Lung microvascular endothelial cell (primary cell): ENCODE results near the gene TMEM178A. TPM values are rescaled to one million over a fixed set of nuclear protein-coding genes. Genes with fewer than 3 reads are reported as not detected.
A peak's percentile ranks its signal among the peaks of the same experiment; 100 is the strongest.

Experiments used
- DNase-seq, 2 donors: peaks; one replicate each; pipeline versions ENCODE4 v3.0.0 to v3.0.0-alpha.2; 2010; ENCODE audit warnings: low read depth in 2 of 2
- total RNA-seq: library from RNA; depleted of rRNA; stranded (reverse); fragments of >200 nt; gene quantifications from 2 replicates; pipeline ENCODE4 v1.2.1, GENCODE V29; 2014

Gene TMEM178A
- total RNA-seq, 1 donor from 2014 or later = not detected

DNA sequence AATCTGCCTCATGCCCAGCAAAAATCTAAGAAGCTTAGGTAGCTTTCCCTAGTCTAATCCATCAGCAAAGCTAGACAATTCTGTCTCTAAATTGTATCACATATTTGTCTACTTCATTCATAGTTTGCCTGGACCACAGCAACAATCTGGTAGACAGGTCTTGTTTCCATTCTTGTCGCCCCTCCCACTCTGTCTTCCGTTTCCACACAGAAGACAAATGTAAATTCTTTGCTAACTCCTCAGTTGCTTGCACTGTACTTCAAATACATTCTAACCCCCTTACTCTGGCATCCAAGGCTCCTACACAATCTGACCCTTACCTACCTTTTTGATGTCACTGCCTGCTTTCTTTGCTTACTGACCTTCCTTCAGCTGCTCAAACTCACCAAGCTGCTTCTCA, 73.2 kb downstream of the TMEM178A start:
- DNase-seq = peak in 1 of 2 donors; percentile 8

DNA sequence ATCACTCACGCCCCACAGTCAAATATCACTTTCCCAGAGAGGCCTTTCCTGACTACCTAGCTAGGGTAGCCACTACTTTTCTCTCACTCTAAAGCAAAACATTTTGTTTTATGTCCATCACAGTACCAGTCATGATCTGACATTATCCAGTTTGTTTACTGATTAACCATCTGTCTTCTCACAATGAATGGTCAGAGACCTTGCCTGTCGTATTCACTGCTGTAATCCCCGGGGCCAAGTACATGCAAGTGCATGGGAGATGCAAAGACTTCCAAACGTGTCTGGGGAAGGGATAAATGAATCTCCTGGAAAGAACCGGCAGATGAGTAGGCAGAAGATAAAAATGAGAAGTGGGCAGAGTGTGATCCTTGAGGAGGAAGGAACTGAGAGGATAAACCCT, 73.7 kb downstream of the TMEM178A start:
- DNase-seq = no peak

GRCh38 chr2:39741871-39742270, 76.2 kb downstream of the TMEM178A start:
- DNase-seq = no peak

DNA sequence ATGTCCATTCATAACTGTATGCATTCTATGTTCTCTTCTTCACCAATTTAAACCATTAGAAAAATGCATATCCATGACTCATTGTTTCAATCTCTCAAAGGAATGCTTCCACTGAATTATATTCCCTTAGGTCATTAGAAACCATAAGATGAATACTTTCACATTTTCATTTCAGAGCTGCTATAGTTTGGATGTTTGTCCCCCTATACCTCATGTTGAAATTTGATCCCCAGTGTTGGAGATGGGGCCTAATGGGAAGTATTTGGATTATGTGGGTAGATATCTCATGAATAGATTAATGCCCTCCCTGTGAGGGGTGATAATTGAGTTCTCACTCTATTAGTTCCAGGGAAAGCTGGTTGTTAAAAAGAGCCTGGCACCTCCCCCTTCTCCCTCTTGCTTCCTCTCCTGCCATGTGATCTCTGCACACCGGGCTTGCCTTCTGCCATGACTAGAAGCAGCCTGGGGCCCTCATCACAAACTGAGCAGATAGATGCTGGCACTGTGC, 77.6 kb downstream of the TMEM178A start:
- no peak for DNase-seq

GRCh38 chr2:39755466-39755865, 89.7 kb downstream of the TMEM178A start:
- no peak for DNase-seq

- DNase-seq = no peak
Observed at GRCh38 chr2:39757156-39757555, 91.4 kb downstream of the TMEM178A start.

DNA sequence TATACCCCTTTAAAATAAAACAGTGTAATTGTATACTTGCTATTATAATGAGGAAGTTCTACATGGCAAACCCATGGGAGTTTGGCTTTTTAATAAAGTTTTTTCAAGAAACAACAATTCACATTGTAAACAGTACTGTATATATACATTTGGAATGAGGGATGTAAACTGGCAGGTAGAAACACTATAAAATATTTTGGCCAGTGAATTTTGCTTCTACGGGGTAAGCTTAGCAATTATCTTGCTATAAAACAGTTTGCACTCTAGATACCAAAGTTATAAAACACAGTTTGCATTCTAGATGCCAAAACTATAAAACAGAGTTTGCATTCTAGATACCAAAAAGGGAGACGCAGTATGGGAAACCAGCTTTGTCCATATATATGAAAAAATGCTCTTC, 96.7 kb downstream of the TMEM178A start:
- no peak for DNase-seq

Other genes starting within 250 kb of the TMEM178A start
- gene MAP4K3, start 228.6 kb upstream of the TMEM178A start, total RNA-seq = 10.5 and 11.9 TPM in 2 replicates
- gene THUMPD2, start 113.3 kb downstream of the TMEM178A start, total RNA-seq = 3.4 and 3.5 TPM in 2 replicates